ENCODE data around the gene TNIK. TPM values are rescaled to one million over a fixed set of nuclear protein-coding genes. Genes with fewer than 3 reads are reported as not detected.

The TNIK gene
- total RNA-seq, 1 experiment from 2014 or later = 7.0 TPM

GRCh38 chr3:171456765-171457606 lies 3.2 kb downstream of the TNIK start:
- H3K36me3 ChIP-seq (ENCODE audit: low read depth, low read length) = no peaks in the 10 kb centered on the region
- H3K27me3 ChIP-seq (ENCODE audit: low read length) = no peaks in the 10 kb centered on the region
- ChIA-PET POLR2A (ENCODE audit: unreplicated experiment) (interaction anchor here (0.5 kb wide), 1 partner anchor 107 kb away, joined by 13 read pairs; no protein-coding TSS in a partner anchor), CTCF (no interaction called here)
- no peak overlapping the region for H3K27ac ChIP-seq (ENCODE audit: low read length)
- H3K4me1 ChIP-seq (ENCODE audit: insufficient read depth, low read length) = peaks cover 26% of the 10 kb centered on the region
- no peak overlapping the region for H3K4me3 ChIP-seq (ENCODE audit: low read length)
- ATAC-seq (no peak), DNase-seq (no peak)
- H3K9me2 ChIP-seq (replicated peaks; ENCODE audit: low read length) = no peaks in the 10 kb centered on the region
- no peaks in the 10 kb centered on the region for H3F3A ChIP-seq (ENCODE audit: low read length, unreplicated experiment)
- no peak overlapping the region; the same call in 1 of the 2 replicates for H3K4me2 ChIP-seq (ENCODE audit: low read length)
- BruUV-seq (replicated peaks) = no TSS peak
- no peaks in the 10 kb centered on the region for H4K20me1 ChIP-seq (ENCODE audit: low read length)
- H3K9me3 ChIP-seq (ENCODE audit: low read length) = no peaks in the 10 kb centered on the region
- no peak for TF ChIP-seq CTCF (conservative IDR thresholded peaks at IDR 0.05; ENCODE audit: low read depth, low read length)
- TF ChIP-seq EZH2phosphoT487 (IDR thresholded peaks at IDR 0.05; ENCODE audit: borderline replicate concordance, low read length) = no peak
- no peak for TF ChIP-seq EZH2 (IDR thresholded peaks at IDR 0.05; ENCODE audit: low read length, unreplicated experiment)
- no peak overlapping the region for H2AFZ ChIP-seq (ENCODE audit: low read length)
- peaks cover 35% of the 10 kb centered on the region for H3K79me2 ChIP-seq (ENCODE audit: low read length)
- no peak overlapping the region for H3K9ac ChIP-seq (ENCODE audit: low read length)
- intact Hi-C loops (cut with micrococcal nuclease) = no loop called here

GRCh38 chr3:171455603-171456550 lies 4.3 kb downstream of the TNIK start:
- BruUV-seq (replicated peaks) = no TSS peak
- Histone ChIP-seq H3F3A (ENCODE audit: low read length, unreplicated experiment) (no peaks in the 10 kb centered on the region), H3K4me1 (ENCODE audit: insufficient read depth, low read length) (peaks cover 19% of the 10 kb centered on the region), H4K20me1 (ENCODE audit: low read length) (no peaks in the 10 kb centered on the region), H3K9me3 (ENCODE audit: low read length) (no peaks in the 10 kb centered on the region), H3K27me3 (ENCODE audit: low read length) (no peaks in the 10 kb centered on the region), H2AFZ (ENCODE audit: low read length) (no peak overlapping the region), H3K79me2 (ENCODE audit: low read length) (peaks cover 35% of the 10 kb centered on the region), H3K36me3 (ENCODE audit: low read depth, low read length) (no peaks in the 10 kb centered on the region), H3K27ac (ENCODE audit: low read length) (no peak overlapping the region), H3K9me2 (replicated peaks; ENCODE audit: low read length) (no peaks in the 10 kb centered on the region), H3K9ac (ENCODE audit: low read length) (no peak overlapping the region), H3K4me3 (ENCODE audit: low read length) (no peak overlapping the region), H3K4me2 (ENCODE audit: low read length) (peak overlapping the region; percentile 17; the same call in 1 of the 2 replicates)
- ChIA-PET CTCF (interaction anchor here (0.6 to 0.7 kb wide), 2 partner anchors 9 to 265 kb away, joined by 3 to 4 read pairs; no protein-coding TSS in a partner anchor), POLR2A (ENCODE audit: unreplicated experiment) (interaction anchor here (0.6 kb wide), 1 partner anchor 216 kb away, joined by 17 read pairs; no protein-coding TSS in a partner anchor)
- TF ChIP-seq EZH2phosphoT487 (IDR thresholded peaks at IDR 0.05; ENCODE audit: borderline replicate concordance, low read length) (no peak), CTCF (conservative IDR thresholded peaks at IDR 0.05; ENCODE audit: low read depth, low read length) (no peak), EZH2 (IDR thresholded peaks at IDR 0.05; ENCODE audit: low read length, unreplicated experiment) (no peak)
- ATAC-seq (peak; percentile 7), DNase-seq (peak; percentile 72)
- intact Hi-C loops (cut with micrococcal nuclease) = no loop called here
